Measurements from ENCODE around the gene TMCO4.

DNA sequence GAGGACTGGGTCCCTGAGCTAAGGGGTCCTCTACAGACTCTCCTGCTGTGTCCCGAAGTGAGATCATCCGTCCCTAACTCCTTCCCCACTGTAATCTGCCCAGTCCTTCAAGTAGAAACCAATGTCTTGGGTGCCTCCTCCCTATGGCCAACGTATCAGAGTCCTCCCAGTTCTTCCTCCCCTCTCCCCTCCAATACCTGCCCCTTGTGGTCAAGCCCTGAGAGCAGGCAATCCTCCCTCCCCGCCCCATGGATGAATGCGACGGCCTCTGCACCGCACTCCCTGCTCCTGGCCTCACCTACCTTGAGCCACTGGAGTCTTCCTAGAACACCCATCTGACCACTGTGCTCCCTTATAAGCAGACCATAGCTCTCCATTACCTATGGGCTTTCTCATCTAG lies 103.9 kb downstream of the TMCO4 start:
- TF ChIP-seq, protein P1, sequence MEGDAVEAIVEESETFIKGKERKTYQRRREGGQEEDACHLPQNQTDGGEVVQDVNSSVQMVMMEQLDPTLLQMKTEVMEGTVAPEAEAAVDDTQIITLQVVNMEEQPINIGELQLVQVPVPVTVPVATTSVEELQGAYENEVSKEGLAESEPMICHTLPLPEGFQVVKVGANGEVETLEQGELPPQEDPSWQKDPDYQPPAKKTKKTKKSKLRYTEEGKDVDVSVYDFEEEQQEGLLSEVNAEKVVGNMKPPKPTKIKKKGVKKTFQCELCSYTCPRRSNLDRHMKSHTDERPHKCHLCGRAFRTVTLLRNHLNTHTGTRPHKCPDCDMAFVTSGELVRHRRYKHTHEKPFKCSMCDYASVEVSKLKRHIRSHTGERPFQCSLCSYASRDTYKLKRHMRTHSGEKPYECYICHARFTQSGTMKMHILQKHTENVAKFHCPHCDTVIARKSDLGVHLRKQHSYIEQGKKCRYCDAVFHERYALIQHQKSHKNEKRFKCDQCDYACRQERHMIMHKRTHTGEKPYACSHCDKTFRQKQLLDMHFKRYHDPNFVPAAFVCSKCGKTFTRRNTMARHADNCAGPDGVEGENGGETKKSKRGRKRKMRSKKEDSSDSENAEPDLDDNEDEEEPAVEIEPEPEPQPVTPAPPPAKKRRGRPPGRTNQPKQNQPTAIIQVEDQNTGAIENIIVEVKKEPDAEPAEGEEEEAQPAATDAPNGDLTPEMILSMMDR (conservative IDR thresholded peaks at IDR 0.05; ENCODE audit: low read depth, low read length): no peak
- TF ChIP-seq EZH2 (IDR thresholded peaks at IDR 0.05; ENCODE audit: borderline replicate concordance, low read depth, low read length, poor library complexity, severe bottlenecking): no peak

All from A673 (cell line).